ENCODE results near the gene MRPL24. TPM values are rescaled to one million over a fixed set of nuclear protein-coding genes. Genes with fewer than 3 reads are reported as not detected.

The MRPL24 gene
- total and polyA plus RNA-seq, 9 of the 15 experiments (the other 6 are each of a cell fraction or from before 2014, with no cell fraction given) = 74.3 to 267 (median 113) TPM

GRCh38 chr1:156692925-156693847 is 47.7 kb downstream of the MRPL24 start (continued):
- TF ChIP-seq PKNOX1 (IDR thresholded peaks at IDR 0.05) (peak; percentile 56), BDP1 (IDR thresholded peaks at IDR 0.05; ENCODE audit: insufficient read depth, insufficient read length) (no peak), TRIM24 (IDR thresholded peaks at IDR 0.05) (peak in 1 of 2 experiments; percentile 11; a peak in 3 of 4 replicates), ZNF175 (CRISPR knock-in tag; IDR thresholded peaks at IDR 0.05; ENCODE audit: low read depth) (no peak), BCOR (IDR thresholded peaks at IDR 0.05) (no peak), MIER1 (IDR thresholded peaks at IDR 0.05; ENCODE audit: low read depth) (peak; percentile 88), HDAC1 (IDR thresholded peaks at IDR 0.05) (peak in 1 of 2 experiments; percentile 75; a peak in 1 of 4 replicates), PATZ1 (CRISPR knock-in tag; IDR thresholded peaks at IDR 0.05; ENCODE audit: borderline replicate concordance) (no peak), GATA2 (CRISPR knock-in tag; IDR thresholded peaks at IDR 0.05) (no peak), RNF2 (IDR thresholded peaks at IDR 0.05) (peak; percentile 53; the same call in 1 of the 2 replicates), RCOR1 (IDR thresholded peaks at IDR 0.05; ENCODE audit: borderline replicate concordance in 1 of 2, low read depth in 2 of 2, low read length in 2 of 2) (peak in 1 of 2 experiments; percentile 6; a peak in 1 of 4 replicates), MTA2 (IDR thresholded peaks at IDR 0.05; ENCODE audit: low read depth) (peak; percentile 54; the same call in 1 of the 2 replicates), ZNF79 (CRISPR knock-in tag; IDR thresholded peaks at IDR 0.05; ENCODE audit: low read depth) (no peak), ZNF124 (CRISPR knock-in tag; IDR thresholded peaks at IDR 0.05) (no peak), MAFF (IDR thresholded peaks at IDR 0.05; ENCODE audit: low read length) (no peak), ZNF609 (CRISPR knock-in tag; IDR thresholded peaks at IDR 0.05; ENCODE audit: borderline replicate concordance) (no peak), MAFG (tag; conservative IDR thresholded peaks at IDR 0.05) (no peak), ZNF239 (CRISPR knock-in tag; IDR thresholded peaks at IDR 0.05) (no peak), SMC3 (conservative IDR thresholded peaks at IDR 0.05; ENCODE audit: insufficient read depth, low read depth, low read length) (0 out of 2 replicates have a peak, but pooled peaks have one; percentile 6), ZNF445 (CRISPR knock-in tag; IDR thresholded peaks at IDR 0.05; ENCODE audit: low read depth) (no peak)
